ENCODE data around the gene PSME3IP1. TPM values are rescaled to one million over a fixed set of nuclear protein-coding genes. Genes with fewer than 3 reads are reported as not detected.

Gene PSME3IP1
- polyA plus RNA-seq, 1 of the 3 experiments (the other 2 are of a cell fraction), result 80.9 TPM

Other genes starting within 250 kb of the PSME3IP1 start
- gene CETP, start 224.1 kb downstream of the PSME3IP1 start, polyA plus RNA-seq (2012; rRNA removed), result not detected in 2 replicates
- gene NLRC5, start 196.5 kb downstream of the PSME3IP1 start, polyA plus RNA-seq (2012; rRNA removed), result 6.5 and 7.8 TPM in 2 replicates
- gene CPNE2, start 93.5 kb downstream of the PSME3IP1 start, polyA plus RNA-seq (2012; rRNA removed), result 63.8 and 73.0 TPM in 2 replicates
- 16.6 and 21.7 TPM in 2 replicates for gene RSPRY1, start 290 bp upstream of the PSME3IP1 start, polyA plus RNA-seq (2012; rRNA removed)
- gene ARL2BP, start 59.2 kb upstream of the PSME3IP1 start, polyA plus RNA-seq (2012; rRNA removed), result 61.8 and 70.3 TPM in 2 replicates
- gene PLLP, start 98.6 kb upstream of the PSME3IP1 start, polyA plus RNA-seq (2012; rRNA removed), result 0.86 and 1.3 TPM in 2 replicates
- gene CCL22, start 172.7 kb upstream of the PSME3IP1 start, polyA plus RNA-seq (2012; rRNA removed), result not detected in 2 replicates
- 5.8 and 6.8 TPM in 2 replicates for gene CX3CL1, start 186.5 kb upstream of the PSME3IP1 start, polyA plus RNA-seq (2012; rRNA removed)
- gene CCL17, start 218.7 kb upstream of the PSME3IP1 start, polyA plus RNA-seq (2012; rRNA removed), result not detected in 2 replicates